ENCODE data around the gene RPS6KL1. TPM values are rescaled to one million over a fixed set of nuclear protein-coding genes. Genes with fewer than 3 reads are reported as not detected.

RPS6KL1 gene
- total and polyA plus RNA-seq, 8 donors, result 0.62 to 6.7 (median 1.2) TPM

- ATAC-seq, result peak; percentile 82
- H3K36me3 ChIP-seq, result no peaks in the 10 kb centered on the region
- H3K4me1 ChIP-seq, result peaks cover 0 to 8% of the 10 kb centered on the region in 2 donors
- peak in 3 of 4 donors; percentile 60 to 90 (median 78) for DNase-seq
- H3K27me3 ChIP-seq, result no peaks in the 10 kb centered on the region
- TF ChIP-seq, protein P1, sequence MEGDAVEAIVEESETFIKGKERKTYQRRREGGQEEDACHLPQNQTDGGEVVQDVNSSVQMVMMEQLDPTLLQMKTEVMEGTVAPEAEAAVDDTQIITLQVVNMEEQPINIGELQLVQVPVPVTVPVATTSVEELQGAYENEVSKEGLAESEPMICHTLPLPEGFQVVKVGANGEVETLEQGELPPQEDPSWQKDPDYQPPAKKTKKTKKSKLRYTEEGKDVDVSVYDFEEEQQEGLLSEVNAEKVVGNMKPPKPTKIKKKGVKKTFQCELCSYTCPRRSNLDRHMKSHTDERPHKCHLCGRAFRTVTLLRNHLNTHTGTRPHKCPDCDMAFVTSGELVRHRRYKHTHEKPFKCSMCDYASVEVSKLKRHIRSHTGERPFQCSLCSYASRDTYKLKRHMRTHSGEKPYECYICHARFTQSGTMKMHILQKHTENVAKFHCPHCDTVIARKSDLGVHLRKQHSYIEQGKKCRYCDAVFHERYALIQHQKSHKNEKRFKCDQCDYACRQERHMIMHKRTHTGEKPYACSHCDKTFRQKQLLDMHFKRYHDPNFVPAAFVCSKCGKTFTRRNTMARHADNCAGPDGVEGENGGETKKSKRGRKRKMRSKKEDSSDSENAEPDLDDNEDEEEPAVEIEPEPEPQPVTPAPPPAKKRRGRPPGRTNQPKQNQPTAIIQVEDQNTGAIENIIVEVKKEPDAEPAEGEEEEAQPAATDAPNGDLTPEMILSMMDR (IDR thresholded peaks at IDR 0.05), result peak; percentile 61 to 63
- H3K27ac ChIP-seq, result no peak overlapping the region
- no peaks in the 10 kb centered on the region for H3K9me3 ChIP-seq
- no peak overlapping the region for H3K4me3 ChIP-seq
- intact Hi-C loops (cut with DNase I), result no loop called here
Observed at GRCh38 chr14:74913986-74914573, 9.0 kb downstream of the RPS6KL1 start.

DNA sequence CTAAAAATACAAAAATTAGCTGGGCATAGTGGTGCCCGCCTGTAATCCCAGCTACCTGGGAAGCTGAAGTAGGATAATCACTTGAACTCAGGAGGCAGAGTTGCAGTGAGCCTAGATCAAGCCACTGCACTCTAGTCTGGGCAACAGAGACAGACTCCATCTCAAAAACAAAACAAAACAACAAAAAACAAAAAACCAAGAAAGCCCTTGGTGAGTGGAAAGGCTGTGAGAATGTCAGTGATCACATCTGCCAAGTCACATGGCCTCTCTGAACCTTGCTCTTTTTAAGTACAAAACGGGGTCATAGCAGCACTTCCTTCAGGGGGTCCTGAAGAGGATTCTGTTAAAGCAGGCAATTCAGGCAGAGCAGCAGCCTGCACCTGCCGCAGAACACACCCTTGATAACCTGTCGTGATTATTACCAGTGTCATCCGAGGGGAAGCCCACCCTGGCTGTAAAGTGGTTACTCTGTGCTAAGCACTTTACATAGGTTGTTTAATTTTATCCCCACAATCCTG, 9.6 kb downstream of the RPS6KL1 start:
- Histone ChIP-seq H3K9me3 (no peaks in the 10 kb centered on the region), H3K4me3 (no peak overlapping the region), H3K27ac (no peak overlapping the region), H3K27me3 (no peaks in the 10 kb centered on the region), H3K4me1 (peaks cover 0 to 8% of the 10 kb centered on the region in 2 donors), H3K36me3 (no peaks in the 10 kb centered on the region)
- no peak for ATAC-seq
- intact Hi-C loops (cut with DNase I), result no loop called here
- TF ChIP-seq, protein P1 (IDR thresholded peaks at IDR 0.05), result no peak
- no peak for DNase-seq

GRCh38 chr14:74912801-74913200, 10.3 kb downstream of the RPS6KL1 start:
- intact Hi-C loops (cut with DNase I), result no loop called here
- DNase-seq (no peak), ATAC-seq (no peak)
- H3K4me3 ChIP-seq, result no peak overlapping the region
- TF ChIP-seq, protein P1 (IDR thresholded peaks at IDR 0.05), result no peak
- peaks cover 0 to 7% of the 10 kb centered on the region in 2 donors for H3K4me1 ChIP-seq
- H3K9me3 ChIP-seq, result no peaks in the 10 kb centered on the region
- no peaks in the 10 kb centered on the region for H3K36me3 ChIP-seq
- H3K27me3 ChIP-seq, result no peaks in the 10 kb centered on the region
- no peak overlapping the region for H3K27ac ChIP-seq

GRCh38 chr14:74912111-74912510, 10.9 kb downstream of the RPS6KL1 start:
- DNase-seq (no peak), ATAC-seq (no peak)
- intact Hi-C loops (cut with DNase I), result no loop called here
- H3K36me3 ChIP-seq, result no peaks in the 10 kb centered on the region
- H3K27ac ChIP-seq, result no peak overlapping the region
- TF ChIP-seq, protein P1 (IDR thresholded peaks at IDR 0.05), result no peak
- no peaks in the 10 kb centered on the region for H3K27me3 ChIP-seq
- no peak overlapping the region for H3K4me3 ChIP-seq
- peaks cover 2 to 3% of the 10 kb centered on the region in 2 donors for H3K4me1 ChIP-seq
- no peaks in the 10 kb centered on the region for H3K9me3 ChIP-seq

DNA sequence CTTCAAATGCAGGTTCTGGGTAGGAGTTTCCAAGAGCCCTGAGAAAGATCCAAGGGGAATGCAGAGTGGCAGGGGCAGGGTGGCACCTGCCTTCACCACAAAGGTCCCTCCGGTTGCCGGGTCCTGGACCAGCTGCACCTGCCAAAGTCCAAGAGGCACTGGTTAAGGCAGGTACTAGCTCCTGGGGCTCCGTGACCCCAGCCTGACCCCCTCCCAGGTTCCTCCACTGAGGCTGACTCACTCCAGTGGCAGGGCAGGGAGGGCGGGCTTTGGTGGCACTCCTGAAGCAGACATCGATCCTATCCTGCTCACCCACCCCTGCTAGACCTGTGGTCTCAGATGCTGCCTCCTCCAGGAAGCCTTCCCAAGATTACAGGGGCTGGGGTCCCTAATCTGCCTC, 11.4 kb downstream of the RPS6KL1 start:
- TF ChIP-seq, protein P1 (IDR thresholded peaks at IDR 0.05), result no peak
- Histone ChIP-seq H3K9me3 (no peaks in the 10 kb centered on the region), H3K4me3 (no peak overlapping the region), H3K27me3 (no peaks in the 10 kb centered on the region), H3K27ac (no peak overlapping the region), H3K36me3 (peaks cover 0 to 3% of the 10 kb centered on the region in 2 donors), H3K4me1 (peaks cover 0 to 3% of the 10 kb centered on the region in 2 donors)
- DNase-seq (no peak), ATAC-seq (no peak)
- intact Hi-C loops (cut with DNase I), result no loop called here
